GM21619 (cell line): ENCODE measurements around the gene SRP14.
"Not testable (repeated sequence)": the region's sequence is repeated elsewhere in the genome, so short reads cannot be mapped to it uniquely, and the experiment has no call there.

Experiments
- ATAC-seq: cut with Tn5 transposase; IDR thresholded peaks from one replicate; pipeline ENCODE4 v1.9.1; 2021; ENCODE audit not compliant: unreplicated experiment

SRP14 gene

DNA sequence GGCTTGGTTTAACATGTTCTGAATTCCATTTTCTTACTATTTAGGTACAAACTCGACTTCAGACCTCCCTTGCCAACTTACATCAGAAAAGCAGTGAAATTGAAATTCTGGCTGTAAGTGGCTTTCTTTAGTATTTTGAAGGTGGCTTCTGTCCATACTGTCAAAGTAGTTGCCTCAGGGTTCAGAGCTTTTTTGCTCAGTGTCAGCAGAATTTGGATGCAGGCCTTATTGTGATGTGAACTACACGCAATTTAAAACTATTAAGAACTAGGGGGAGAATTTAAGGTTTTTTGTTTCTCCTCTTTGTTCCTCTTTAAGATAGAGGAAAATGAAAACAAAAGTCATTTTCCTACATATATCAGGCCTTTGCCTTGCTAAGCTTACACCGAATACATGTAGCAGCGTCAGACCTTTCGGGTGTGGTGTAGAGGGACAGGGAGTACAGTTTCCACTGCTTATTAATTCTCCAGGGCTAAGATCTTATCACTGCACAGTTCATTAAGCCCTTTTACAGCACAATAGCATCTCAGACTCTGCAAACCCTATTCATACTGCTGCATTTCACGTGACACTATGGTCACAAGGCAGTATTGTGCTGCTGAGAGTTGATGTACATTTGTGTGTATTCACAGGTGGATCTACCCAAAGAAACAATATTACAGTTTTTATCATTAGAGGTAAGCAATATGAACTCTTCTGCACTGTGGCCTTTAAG lies 6.7 kb downstream of the SRP14 start:
- ATAC-seq, result no peak

DNA sequence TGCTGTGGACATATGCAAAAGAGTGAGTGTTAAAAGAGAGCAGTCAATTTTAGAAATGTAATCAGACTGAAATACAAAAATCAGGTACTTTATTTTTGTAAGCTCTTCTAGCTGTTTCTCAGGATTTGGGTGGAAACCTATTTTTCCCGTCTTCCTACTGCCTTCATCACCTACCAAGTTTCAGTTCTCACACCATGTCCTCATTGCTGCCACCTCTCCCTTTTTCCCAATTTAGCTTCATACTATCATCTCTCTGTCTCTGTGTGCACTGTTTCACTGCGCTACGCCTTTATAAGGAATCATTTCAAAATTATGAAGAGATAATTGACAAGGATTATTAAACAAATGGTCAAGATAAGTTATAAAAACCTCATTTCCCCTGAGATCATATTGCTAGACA lies 7.7 kb downstream of the SRP14 start:
- ATAC-seq, result no peak

DNA sequence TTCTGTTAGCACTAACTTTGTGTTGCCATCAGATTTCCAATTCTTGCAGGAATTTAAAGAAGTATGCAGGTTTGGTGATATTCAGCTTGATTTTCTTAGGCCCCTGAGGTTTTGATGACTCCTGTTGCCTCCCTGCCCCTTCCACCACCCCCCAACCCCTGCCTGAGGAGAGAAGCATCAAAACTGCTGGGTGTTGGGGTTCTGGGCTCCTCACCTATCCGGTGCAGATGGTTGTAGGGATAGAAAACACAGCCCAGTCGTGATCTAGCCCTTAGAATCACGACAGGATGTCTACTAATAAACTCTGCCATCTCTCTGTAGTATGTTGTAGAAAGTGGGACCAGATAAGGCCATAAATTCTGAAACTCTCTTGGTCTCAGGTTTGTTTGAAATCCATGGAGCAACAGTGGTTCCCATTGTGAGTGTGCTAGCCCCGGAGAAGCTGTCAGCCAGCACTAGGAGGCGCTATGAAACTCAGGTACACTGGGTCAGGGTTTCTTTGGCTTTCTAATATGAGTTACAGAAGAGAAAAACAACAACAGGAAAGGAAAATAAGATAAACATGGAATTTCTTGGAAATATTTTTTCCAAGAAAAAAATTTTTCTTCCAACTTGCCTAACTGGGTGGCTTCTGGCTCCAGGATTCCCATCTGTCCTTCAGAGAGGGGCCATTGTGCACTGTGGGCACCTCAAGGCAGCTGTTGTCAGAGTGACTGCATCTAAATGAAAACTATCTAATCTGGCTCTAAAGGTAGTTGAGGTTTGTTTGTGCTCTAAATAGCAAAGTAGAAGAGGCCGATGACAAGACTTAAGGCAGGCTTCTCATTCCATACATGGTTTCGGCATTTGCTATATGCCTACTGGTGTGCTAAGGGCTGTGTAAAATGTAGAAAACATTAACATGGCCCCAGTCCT lies 8.7 kb downstream of the SRP14 start:
- no peak for ATAC-seq

DNA sequence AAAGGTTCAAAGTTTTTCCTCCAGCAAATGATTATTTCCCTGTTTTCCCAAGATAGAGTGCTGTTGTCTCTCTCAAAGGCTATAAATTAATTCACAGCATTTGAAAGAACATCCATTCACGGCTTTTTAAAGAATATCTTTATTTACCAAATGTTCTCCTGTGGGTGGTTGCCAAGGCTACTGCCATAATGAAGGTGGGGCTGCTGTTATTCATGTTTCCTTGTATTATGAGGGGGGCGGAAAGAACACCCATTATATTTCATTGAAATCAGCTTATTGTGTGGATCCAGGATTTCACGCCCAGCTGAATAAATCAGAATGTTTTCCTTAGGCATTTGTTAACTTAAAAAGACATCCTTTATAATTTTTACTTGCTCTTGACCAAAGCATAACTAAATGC lies 10.1 kb downstream of the SRP14 start:
- ATAC-seq, result no peak

DNA sequence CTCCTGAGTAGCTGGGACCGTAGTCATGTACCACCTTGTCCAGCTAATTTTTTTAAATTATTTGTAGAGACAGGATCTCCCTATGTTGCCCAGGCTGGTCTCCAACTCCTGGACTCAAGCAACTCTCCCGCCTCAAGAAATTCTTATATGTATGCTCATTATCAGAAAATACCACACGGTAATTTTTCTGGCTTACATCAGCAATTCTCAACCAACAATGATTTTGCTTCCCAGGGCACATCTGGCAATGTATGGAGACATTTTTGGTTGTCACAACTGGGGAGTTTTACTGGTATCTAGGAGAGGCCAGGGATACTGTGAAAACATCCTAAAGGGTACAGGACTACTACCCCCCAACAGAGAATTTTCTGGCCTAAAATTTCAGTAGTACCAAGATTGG lies 10.8 kb downstream of the SRP14 start:
- no peak for ATAC-seq

DNA sequence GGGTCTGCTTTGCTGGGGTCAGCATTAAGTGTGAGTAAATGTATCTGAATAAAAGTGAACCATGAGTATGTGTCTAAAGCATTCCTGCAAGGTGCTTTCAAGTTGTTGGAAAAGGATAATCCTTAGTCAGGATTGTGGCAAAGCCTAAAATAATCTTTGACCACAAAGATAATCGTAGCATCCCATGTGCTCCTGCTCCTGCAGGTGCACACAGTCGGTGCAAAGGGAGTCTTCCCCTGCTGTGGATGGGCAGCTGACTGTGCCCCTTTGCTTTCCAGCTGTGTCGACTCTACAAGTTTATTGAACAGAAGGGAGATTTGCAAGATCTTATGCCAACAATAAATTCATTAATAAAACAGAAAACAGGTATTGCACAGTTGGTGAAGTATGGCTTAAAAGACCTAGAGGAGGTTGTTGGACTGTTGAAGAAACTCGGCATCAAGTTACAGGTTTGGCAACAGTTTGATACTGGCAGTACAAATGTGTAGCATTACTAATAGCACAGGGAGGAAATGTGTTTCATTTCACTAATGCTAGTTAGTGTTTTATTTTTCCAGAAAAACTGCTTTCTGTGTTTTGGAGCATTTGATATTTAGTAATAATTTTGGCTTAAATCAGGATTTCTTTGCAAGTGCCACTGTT lies 22.6 kb downstream of the SRP14 start:
- ATAC-seq, result no peak

DNA sequence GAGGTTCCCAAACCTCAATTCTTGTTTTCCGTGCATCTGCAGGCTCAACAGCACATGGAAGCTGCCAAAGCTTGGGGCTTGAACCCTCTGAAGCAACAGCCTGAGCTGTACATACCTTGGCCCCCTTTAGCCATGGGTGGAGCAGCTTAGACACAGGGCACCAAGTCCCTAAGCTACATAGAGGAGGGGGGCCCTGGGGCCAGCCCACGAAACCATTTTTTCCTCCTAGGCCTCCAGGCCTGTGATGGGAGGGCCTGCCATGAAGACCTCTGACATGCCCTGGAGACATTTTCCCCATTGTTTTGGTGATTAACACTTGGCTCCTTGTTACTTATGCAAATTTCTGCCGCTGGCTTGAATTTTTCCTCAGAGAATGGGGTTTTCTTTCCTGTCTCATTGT lies 24.6 kb downstream of the SRP14 start:
- no peak for ATAC-seq

DNA sequence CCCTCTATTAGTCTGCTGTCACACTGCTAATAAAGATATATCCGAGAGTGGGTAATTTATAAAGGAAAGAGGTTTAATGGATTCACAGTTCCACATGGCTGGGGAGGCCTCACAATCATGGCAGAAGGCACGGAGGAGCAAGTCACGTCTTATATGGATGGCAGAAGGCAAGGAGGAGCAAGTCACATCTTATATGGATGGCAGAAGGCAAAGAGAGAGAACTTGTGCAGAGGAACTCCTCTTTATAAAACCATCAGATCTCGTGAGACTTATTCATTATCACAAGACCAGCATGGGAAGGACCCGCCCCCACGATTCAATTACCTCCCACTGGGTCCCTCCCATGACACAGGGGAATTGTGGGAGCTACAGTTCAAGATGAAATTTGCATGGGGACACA lies 25.6 kb downstream of the SRP14 start:
- not testable (repeated sequence) for ATAC-seq

DNA sequence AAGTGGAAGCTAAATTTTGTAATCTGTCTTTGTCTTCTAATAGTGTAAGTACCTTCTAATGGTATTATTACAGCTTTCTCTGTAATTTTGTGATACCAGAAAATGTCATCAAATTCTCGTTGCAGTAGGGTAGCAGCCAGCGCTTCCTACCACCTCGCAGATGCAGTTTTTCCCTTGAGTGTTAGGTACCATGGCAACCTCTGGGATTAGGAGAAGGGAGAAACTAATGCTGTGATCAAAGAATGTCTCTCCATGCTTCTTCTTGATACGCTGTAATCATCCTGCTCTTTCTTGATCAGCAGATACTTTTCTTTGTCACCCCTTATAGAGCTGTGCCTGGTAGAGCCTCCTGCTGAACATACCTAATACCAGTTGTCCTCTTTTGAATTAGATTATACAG lies 27.7 kb downstream of the SRP14 start:
- ATAC-seq, result no peak

DNA sequence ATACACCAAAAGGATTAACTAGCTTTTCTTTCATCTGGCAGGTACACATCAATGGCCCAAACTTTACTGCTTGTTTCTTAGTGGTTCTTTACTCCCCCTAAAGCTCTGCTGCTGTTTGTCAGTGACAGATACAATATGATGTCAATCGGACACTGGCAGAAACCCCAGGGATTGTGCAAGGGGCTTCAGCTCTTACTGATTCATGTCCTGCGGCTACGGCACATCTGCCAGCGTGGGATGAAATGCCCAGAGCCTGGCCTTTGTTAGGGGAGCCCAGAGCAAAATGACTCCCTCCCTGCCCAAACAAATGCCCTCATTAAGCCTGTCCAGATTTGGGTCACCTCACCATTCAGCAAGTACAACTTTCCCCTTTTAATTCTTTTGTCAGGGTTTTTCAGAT lies 28.3 kb downstream of the SRP14 start:
- no peak for ATAC-seq

DNA sequence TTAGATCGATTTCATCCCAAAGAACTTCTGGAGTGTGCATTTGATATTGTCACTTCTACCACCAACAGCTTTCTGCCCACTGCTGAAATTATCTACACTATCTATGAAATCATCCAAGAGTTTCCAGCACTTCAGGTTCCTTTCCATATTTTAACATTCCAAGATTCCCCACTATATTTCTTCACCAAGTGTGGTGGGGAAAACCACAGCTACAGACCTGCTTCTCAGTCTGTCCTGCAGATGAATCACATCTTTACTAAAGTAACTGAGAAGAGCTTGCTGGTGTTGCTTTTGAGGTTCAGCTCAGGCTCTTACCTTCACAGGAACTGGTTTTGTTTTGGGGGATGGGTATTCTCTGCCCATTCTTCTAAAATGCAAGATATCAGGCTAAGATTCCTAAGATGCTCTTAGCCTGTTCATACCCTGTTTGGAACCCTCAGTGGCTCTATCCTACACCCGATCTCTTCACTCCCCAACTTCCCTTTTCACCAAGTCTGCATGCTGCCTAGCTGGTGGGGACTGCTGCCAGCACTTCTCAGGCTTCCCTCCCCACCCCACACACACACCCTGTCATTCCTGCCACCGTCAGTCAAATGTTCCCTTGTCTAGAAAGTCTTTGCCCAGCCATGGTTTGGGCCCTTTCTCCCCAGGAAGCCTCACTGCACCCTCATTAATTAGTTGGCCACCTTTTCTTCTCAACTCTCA lies 30.8 kb downstream of the SRP14 start:
- no peak for ATAC-seq

DNA sequence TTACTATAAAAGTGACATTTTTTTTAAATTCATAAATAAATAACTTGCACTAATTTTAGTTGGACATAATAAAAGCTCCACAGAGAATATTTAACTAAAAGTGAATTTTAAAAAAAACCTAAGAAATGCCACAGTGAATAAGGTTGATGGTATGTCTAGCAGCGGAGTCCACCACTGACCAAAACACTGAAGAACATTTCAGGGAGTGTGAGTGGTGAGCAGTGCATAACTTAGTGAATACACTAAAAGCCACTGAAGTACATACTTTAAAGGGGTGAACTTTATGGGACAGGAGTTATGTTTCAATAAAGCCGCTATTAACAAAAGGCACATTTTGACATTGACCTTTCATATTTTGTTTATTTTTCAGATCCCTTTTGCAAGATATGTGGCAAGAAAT lies 32.3 kb downstream of the SRP14 start:
- no peak for ATAC-seq

DNA sequence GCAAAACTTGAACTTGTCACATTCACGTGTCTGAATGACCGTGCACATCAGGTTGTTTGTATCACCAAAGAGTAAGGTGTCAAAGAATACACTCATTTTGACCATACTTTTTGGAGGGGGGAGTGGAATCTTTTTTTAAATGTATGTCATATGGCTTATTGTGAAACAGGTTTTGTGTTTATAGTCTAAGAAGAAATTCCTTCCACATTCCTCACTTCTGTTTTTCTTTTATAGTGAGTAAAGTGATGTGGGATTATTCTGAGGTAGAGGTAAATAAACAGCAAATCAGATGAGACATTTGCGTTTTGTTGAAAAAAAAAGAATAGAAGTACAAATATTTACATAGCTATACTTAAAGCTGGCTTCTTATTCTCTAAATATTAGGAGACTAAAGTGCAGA lies 33.0 kb downstream of the SRP14 start:
- no peak for ATAC-seq

DNA sequence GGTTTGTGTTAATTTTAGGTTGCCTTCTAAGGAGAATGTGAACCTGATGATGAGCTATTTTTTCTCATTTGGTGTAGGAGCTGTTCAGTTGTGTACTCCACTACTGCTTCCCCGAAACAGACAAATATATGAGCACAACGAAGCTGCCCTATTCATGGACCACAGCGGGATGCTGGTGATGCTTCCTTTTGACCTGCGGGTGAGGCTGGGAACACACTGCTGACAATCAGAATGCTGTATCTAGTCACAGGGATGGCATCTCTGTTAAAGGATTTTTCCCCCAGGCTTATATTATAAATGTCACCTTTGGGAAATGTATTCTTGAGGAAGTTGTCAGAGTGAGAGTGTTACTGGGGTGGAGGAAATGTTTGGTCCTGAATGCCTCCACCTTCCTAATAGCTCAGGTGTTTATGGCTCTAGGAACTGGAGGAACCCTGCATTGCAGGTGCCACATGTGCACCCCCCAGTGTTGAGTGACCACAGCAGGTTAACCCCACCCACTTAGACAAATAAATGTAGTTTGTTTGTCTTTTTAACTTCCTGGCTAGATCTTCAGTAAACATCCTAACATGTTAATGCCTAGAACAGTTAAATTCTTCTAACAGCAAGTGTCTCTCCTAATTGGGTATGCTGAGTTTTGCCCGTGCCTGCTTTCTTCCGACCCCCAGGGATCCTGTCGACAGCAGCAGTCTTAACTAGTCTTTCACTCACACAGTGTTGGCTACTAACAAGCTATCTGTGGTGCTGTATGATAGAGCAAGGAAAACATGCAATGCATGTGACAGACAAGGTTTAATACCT lies 35.7 kb downstream of the SRP14 start:
- no peak for ATAC-seq

DNA sequence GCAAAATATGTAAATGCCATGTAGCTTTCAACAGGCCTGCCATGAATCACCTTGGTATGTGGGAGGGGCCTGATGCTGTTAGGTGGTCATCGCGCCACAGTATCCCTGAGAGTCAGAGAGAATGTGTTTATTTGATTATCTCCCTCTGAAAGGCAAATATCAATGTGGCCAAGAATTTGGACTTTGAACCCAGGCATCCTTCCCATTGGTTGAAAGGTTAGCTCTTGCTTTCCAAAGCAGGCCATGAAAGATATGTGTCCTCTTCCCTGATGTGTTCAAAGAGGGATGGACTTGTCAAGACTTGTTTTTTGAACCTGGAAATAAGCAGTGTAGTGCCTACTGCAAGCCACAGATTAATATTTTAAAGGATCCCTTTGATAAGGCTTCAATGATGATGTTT lies 36.7 kb downstream of the SRP14 start:
- ATAC-seq, result no peak

DNA sequence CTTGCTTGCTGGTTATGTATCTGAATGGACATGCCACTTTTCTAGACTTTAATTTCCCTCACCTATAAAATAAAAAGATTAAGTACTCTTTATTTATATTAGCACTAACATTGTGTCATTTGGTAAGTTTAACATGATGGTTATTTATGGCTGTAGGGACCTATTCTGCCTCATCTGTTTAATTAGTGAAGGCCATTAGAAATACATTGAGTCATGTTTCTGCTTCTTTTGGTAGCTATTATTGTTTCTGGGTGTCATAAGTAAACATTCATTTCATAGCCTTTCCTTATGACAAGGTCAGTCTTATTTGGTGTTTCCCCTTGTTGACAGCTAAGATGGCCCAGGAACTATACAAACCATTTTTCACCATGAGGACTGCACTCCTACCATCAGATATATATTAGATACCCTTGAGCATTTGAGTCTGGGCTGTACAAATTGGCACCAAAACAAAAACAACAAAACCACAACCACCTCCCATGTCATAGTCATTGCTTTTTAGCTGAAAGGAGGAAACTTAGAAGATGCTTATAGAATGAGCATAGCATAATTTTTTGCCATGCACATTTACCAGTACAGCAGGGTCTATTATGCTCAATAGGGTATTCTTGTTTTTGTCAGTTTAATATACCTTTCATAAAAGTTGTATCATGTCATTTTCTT lies 39.3 kb downstream of the SRP14 start:
- no peak for ATAC-seq

DNA sequence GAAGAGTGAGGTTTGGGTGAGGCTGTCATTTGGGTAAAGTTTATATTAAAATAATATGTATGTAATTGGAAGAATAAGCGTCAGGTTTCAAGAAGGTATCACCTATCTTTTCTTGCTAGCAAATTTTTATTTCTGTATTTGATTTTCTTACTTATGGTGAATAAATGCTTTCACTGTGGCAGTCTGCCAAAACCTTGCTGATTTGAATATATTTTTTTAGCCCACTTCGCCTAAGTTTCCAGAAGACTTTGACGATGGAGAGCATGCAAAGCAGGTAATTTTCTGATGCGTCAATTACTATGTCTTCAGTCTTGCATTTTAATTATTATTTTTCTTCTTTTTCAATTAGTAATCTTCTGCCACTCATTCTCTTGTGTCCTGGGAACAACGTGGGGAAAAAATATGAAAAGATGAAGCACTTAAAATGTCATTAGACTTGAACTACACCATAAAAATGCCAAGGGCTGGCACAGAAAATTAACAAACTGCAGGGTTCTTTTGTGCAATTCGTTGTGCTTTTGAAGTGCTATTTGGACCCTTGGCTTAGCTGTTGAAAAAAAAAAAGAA lies 40.4 kb downstream of the SRP14 start:
- ATAC-seq, result no peak

DNA sequence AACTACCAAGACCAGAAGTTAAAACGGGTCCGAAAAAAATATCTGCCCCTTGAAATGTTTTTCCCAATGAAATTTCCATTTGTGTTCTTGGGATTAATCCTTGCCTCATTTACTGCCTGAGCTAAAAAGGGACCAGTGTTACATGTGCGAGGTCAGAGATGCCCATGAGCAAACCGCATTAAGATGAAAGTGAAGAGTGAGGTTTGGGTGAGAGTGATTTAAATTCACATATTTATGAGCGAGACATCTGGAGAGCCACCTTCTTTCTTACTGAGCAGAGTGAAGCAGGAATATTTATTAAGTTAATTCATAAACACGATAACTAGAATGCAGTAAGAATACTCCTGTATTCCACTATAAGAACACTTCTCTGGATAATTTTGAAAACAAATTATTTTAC lies 41.3 kb downstream of the SRP14 start:
- no peak for ATAC-seq

DNA sequence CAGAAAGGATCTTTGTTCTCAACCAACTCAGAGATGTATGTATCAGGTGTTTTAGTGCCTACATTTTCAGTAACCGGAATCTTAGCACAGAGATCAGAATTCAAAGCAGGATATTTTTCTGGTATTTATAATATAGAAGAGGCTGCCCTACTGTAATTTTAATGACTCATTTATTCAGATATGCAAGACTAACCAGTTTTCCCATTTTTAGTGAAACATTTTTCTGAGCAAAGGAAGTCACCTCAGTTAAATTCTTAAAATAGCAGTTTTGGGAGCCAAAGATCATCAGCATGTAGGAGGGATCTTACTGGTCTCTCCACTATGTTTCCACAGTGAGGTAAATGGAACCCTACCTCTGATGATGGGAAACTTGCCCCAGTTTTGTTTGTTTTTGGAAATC lies 42.0 kb downstream of the SRP14 start:
- no peak for ATAC-seq

DNA sequence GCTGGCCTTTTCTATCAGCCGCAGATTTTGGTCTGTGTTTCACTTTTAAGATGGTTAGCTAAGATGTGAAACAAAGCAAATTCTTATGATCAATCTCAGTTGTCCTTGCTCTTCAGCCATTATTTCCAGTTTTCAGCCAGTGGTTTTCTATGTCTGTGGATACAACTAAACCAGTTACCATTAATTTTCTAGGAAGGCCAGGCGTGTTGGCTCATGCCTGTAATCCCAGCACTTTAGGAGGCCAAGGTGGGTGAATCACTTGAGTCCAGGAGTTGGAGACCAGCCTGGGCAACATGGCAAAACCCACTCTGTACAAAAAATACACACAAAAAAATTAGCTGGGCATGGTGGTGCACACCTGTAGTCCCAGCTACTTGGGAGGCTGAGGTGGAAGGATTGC lies 42.8 kb downstream of the SRP14 start:
- not testable (repeated sequence) for ATAC-seq
